ENCODE results near the gene PTMA. TPM values are rescaled to one million over a fixed set of nuclear protein-coding genes. Genes with fewer than 3 reads are reported as not detected.

Gene PTMA
- total and polyA plus RNA-seq, 9 of the 15 experiments (the other 6 are each of a cell fraction or from before 2014, with no cell fraction given), result 429 to 2,322 (median 1,578) TPM

DNA sequence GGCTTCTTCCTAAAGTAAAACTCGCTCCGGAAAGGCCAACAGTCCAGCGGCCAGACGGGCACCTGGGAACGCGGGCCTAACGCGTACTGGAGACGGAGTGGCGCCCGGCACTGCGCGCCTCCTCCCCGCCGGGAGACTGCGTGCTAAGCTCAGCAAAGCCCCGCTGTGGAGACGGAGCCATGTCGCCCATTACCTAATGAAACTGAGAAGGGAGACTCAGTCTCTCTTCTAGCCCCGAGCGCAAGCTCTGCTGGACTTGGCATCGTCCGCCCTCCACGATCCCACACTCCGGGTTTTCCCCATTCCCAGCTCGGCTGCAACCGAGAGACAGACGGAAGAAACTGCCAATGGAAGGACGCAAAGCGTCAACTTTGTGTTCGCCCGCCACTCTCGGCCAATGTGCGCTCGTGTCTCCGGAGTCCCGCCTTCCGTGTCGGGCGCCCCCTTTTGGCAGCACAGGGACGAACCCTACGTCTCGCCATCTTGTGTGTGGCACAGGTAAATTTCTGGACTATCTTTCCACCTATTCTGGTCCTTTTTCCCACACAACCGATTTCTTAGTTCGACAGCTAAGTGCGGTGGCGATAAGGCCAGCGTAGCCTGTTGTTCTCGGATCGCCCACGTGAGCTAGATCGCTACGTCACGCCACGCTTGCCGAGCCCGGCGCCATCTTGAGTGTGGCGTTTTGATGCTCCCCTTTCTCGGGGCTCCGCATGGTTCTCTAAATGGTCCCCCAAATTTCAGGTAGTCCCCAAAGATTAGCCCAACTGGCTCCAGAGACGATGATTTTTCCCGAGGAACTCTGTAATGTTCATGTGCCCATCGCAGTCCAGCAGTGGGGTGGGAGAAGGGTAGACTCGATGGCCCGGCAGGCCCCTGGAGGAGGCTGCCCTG, 1.3 kb upstream of the PTMA start (continued):
- TF ChIP-seq ZBTB34 (CRISPR knock-in tag; IDR thresholded peaks at IDR 0.05), result no peak
- TF ChIP-seq ZNF398 (CRISPR knock-in tag; IDR thresholded peaks at IDR 0.05), result no peak
- TF ChIP-seq CSDE1 (IDR thresholded peaks at IDR 0.05), result peak in 1 of 2 experiments; percentile 96; a peak in 2 of 4 replicates
- TF ChIP-seq, protein P1, sequence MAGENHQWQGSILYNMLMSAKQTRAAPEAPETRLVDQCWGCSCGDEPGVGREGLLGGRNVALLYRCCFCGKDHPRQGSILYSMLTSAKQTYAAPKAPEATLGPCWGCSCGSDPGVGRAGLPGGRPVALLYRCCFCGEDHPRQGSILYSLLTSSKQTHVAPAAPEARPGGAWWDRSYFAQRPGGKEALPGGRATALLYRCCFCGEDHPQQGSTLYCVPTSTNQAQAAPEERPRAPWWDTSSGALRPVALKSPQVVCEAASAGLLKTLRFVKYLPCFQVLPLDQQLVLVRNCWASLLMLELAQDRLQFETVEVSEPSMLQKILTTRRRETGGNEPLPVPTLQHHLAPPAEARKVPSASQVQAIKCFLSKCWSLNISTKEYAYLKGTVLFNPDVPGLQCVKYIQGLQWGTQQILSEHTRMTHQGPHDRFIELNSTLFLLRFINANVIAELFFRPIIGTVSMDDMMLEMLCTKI (IDR thresholded peaks at IDR 0.05; ENCODE audit: partially characterized antibody), result no peak
- TF ChIP-seq, protein P2, sequence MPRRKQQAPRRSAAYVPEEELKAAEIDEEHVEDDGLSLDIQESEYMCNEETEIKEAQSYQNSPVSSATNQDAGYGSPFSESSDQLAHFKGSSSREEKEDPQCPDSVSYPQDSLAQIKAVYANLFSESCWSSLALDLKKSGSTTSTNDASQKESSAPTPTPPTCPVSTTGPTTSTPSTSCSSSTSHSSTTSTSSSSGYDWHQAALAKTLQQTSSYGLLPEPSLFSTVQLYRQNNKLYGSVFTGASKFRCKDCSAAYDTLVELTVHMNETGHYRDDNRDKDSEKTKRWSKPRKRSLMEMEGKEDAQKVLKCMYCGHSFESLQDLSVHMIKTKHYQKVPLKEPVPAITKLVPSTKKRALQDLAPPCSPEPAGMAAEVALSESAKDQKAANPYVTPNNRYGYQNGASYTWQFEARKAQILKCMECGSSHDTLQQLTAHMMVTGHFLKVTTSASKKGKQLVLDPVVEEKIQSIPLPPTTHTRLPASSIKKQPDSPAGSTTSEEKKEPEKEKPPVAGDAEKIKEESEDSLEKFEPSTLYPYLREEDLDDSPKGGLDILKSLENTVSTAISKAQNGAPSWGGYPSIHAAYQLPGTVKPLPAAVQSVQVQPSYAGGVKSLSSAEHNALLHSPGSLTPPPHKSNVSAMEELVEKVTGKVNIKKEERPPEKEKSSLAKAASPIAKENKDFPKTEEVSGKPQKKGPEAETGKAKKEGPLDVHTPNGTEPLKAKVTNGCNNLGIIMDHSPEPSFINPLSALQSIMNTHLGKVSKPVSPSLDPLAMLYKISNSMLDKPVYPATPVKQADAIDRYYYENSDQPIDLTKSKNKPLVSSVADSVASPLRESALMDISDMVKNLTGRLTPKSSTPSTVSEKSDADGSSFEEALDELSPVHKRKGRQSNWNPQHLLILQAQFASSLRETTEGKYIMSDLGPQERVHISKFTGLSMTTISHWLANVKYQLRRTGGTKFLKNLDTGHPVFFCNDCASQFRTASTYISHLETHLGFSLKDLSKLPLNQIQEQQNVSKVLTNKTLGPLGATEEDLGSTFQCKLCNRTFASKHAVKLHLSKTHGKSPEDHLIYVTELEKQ (CRISPR knock-in tag; IDR thresholded peaks at IDR 0.05), result no peak
- TF ChIP-seq, protein P3, sequence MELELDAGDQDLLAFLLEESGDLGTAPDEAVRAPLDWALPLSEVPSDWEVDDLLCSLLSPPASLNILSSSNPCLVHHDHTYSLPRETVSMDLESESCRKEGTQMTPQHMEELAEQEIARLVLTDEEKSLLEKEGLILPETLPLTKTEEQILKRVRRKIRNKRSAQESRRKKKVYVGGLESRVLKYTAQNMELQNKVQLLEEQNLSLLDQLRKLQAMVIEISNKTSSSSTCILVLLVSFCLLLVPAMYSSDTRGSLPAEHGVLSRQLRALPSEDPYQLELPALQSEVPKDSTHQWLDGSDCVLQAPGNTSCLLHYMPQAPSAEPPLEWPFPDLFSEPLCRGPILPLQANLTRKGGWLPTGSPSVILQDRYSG (tag; conservative IDR thresholded peaks at IDR 0.05; ENCODE audit: low read depth), result 0 out of 2 replicates have a peak, but pooled peaks have one; percentile 80
- no peak for TF ChIP-seq CEBPB (tag; IDR thresholded peaks at IDR 0.05)
- TF ChIP-seq SMARCB1 (IDR thresholded peaks at IDR 0.05; ENCODE audit: insufficient read length, low read depth), result no peak
- TF ChIP-seq PTTG1 (tag; IDR thresholded peaks at IDR 0.05; ENCODE audit: low read depth), result no peak
- TF ChIP-seq, protein P4, sequence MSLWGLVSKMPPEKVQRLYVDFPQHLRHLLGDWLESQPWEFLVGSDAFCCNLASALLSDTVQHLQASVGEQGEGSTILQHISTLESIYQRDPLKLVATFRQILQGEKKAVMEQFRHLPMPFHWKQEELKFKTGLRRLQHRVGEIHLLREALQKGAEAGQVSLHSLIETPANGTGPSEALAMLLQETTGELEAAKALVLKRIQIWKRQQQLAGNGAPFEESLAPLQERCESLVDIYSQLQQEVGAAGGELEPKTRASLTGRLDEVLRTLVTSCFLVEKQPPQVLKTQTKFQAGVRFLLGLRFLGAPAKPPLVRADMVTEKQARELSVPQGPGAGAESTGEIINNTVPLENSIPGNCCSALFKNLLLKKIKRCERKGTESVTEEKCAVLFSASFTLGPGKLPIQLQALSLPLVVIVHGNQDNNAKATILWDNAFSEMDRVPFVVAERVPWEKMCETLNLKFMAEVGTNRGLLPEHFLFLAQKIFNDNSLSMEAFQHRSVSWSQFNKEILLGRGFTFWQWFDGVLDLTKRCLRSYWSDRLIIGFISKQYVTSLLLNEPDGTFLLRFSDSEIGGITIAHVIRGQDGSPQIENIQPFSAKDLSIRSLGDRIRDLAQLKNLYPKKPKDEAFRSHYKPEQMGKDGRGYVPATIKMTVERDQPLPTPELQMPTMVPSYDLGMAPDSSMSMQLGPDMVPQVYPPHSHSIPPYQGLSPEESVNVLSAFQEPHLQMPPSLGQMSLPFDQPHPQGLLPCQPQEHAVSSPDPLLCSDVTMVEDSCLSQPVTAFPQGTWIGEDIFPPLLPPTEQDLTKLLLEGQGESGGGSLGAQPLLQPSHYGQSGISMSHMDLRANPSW (CRISPR knock-in tag; IDR thresholded peaks at IDR 0.05), result no peak
- no peak for TF ChIP-seq SNAPC5 (CRISPR knock-in tag; IDR thresholded peaks at IDR 0.05)
- TF ChIP-seq PTBP1 (IDR thresholded peaks at IDR 0.05; ENCODE audit: low read depth, low read length), result no peak

Data from K562 (cell line).